A673 (cell line): ENCODE data around the gene SMIM20. TPM values are rescaled to one million over a fixed set of nuclear protein-coding genes. Genes with fewer than 3 reads are reported as not detected.

ENCODE experiments used
- BruUV-seq: library from RNA; stranded (reverse); fragments of 400-500 nt; replicated peaks from 2 replicates; lab custom pipeline; 2021; lab: Mats Ljungman, UMichigan
- CTCF ChIA-PET: fragments of 300-600 bp; sonication (Branson Sonifier 250); formaldehyde crosslinking; loops from one replicate; lab custom pipeline; 2022; ENCODE audit warnings: antibody characterized with exemption; lab: Charles Lee
- POLR2A ChIA-PET: fragments of 300-600 bp; sonication (Branson Sonifier 250); formaldehyde crosslinking; loops from one replicate; lab custom pipeline; 2022; ENCODE audit warnings: antibody characterized with exemption; ENCODE audit not compliant: low non-redundant PET; lab: Charles Lee
- DNase-seq: peaks from one replicate; pipeline ENCODE4 v3.0.0-alpha.2; 2015; ENCODE audit warnings: low spot score
- H3K27ac ChIP-seq: fragments of 200-600 bp; sonication (generic); 2 replicates; pipeline ENCODE4 v1.5.1; 2016; ENCODE audit warnings: mixed run types, low read depth, mild to moderate bottlenecking, mixed read lengths, antibody characterized with exemption, low read length; ENCODE audit not compliant: poor library complexity, severe bottlenecking
- H3K27me3 ChIP-seq: fragments of 200-600 bp; sonication (generic); replicated peaks from 2 replicates; pipeline ENCODE4 v1.6.1; 2017; ENCODE audit warnings: mixed run types, low read depth, mild to moderate bottlenecking, mixed read lengths, antibody characterized with exemption, low read length; ENCODE audit not compliant: insufficient read depth, poor library complexity
- H3K36me3 ChIP-seq: fragments of 200-600 bp; sonication (generic); 2 replicates; pipeline ENCODE4 v1.6.1; 2016; ENCODE audit warnings: mixed run types, mild to moderate bottlenecking, mixed read lengths, antibody characterized with exemption, low read length; ENCODE audit not compliant: insufficient read depth, poor library complexity, severe bottlenecking
- H3K4me1 ChIP-seq: fragments of 200-600 bp; sonication (generic); 2 replicates; pipeline ENCODE4 v1.6.1; 2017; ENCODE audit warnings: mixed run types, mild to moderate bottlenecking, mixed read lengths, antibody characterized with exemption, low read length; ENCODE audit not compliant: insufficient read depth, poor library complexity, severe bottlenecking
- H3K4me3 ChIP-seq: fragments of 200-600 bp; sonication (generic); 2 replicates; pipeline ENCODE4 v1.5.1; 2016; ENCODE audit warnings: low read depth, mixed run types, mild to moderate bottlenecking, mixed read lengths, low read length; ENCODE audit not compliant: poor library complexity, severe bottlenecking
- H3K9me3 ChIP-seq: fragments of 200-600 bp; sonication (generic); 2 replicates; pipeline ENCODE4 v1.6.1; 2016; ENCODE audit warnings: mixed run types, low read depth, mild to moderate bottlenecking, mixed read lengths, antibody characterized with exemption, low read length; ENCODE audit not compliant: poor library complexity, severe bottlenecking
- CTCF ChIP-seq: fragments of 300-800, 200-600 bp; sonication (generic); conservative IDR thresholded peaks from 2 replicates; pipeline ENCODE4 v1.5.1; 2017; ENCODE audit warnings: low read depth, mild to moderate bottlenecking, antibody characterized with exemption, low read length, moderate library complexity, mixed read lengths
- EZH2 ChIP-seq: fragments of 200-600 bp; sonication (generic); IDR thresholded peaks from 2 replicates; pipeline ENCODE4 v1.6.1; 2017; ENCODE audit warnings: borderline replicate concordance, low read depth, mild to moderate bottlenecking, mixed read lengths, antibody characterized with exemption, low read length; ENCODE audit not compliant: poor library complexity, severe bottlenecking
- intact Hi-C: fragments of 100-400 bp; cut with micrococcal nuclease; formaldehyde crosslinking; loops from one replicate; pipeline ENCODE4 v1.10.0; 2022; ENCODE audit not compliant: unreplicated experiment
- total RNA-seq: library from RNA; stranded (reverse); gene quantifications from 2 replicates; pipeline ENCODE4 v1.2.3, GENCODE V29; 2021

Gene SMIM20
- total RNA-seq, 1 experiment from 2014 or later: 25.2 TPM

- no peaks in the 10 kb centered on the region for H3K9me3 ChIP-seq
- H3K27ac ChIP-seq: no peak overlapping the region
- DNase-seq: no peak
- no peaks in the 10 kb centered on the region for H3K36me3 ChIP-seq
- H3K4me1 ChIP-seq: no peaks in the 10 kb centered on the region
- no peak for TF ChIP-seq EZH2
- TF ChIP-seq CTCF: no peak
- no peak overlapping the region for H3K4me3 ChIP-seq
- H3K27me3 ChIP-seq: no peaks in the 10 kb centered on the region
- ChIA-PET POLR2A (no interaction called here), CTCF (no interaction called here)
- no TSS peak for BruUV-seq
- intact Hi-C loops: no loop called here
These were observed 56.8 kb downstream of the SMIM20 start for GRCh38 chr4:25970691-25971432.

GRCh38 chr4:25972366-25972765, 58.3 kb downstream of the SMIM20 start:
- Histone ChIP-seq H3K9me3 (no peaks in the 10 kb centered on the region), H3K4me1 (no peaks in the 10 kb centered on the region), H3K27me3 (no peaks in the 10 kb centered on the region), H3K36me3 (no peaks in the 10 kb centered on the region), H3K27ac (no peak overlapping the region), H3K4me3 (no peak overlapping the region)
- DNase-seq: no peak
- CTCF ChIA-PET: no interaction called here
- TF ChIP-seq EZH2: no peak
- TF ChIP-seq CTCF: no peak
- POLR2A ChIA-PET: no interaction called here
- intact Hi-C loops: no loop called here
- no TSS peak for BruUV-seq

- TF ChIP-seq CTCF (no peak), EZH2 (no peak)
- no TSS peak for BruUV-seq
- Histone ChIP-seq H3K27ac (no peak overlapping the region), H3K36me3 (no peaks in the 10 kb centered on the region), H3K9me3 (no peaks in the 10 kb centered on the region), H3K4me3 (no peak overlapping the region), H3K4me1 (no peaks in the 10 kb centered on the region), H3K27me3 (no peaks in the 10 kb centered on the region)
- ChIA-PET CTCF (no interaction called here), POLR2A (no interaction called here)
- intact Hi-C loops: no loop called here
- DNase-seq: no peak
These were observed 59.1 kb downstream of the SMIM20 start for GRCh38 chr4:25972984-25973745.
